Superior temporal gyrus (tissue), 1 donor: ENCODE measurements around the gene ANO1.
"Not testable (repeated sequence)": the region's sequence is repeated elsewhere in the genome, so short reads cannot be mapped to it uniquely, and the experiment has no call there.

Source experiments
- DNase-seq: peaks from one replicate; pipeline ENCODE4 v3.0.0-alpha.2; 2016; ENCODE audit errors: extremely low spot score

Gene ANO1

DNA sequence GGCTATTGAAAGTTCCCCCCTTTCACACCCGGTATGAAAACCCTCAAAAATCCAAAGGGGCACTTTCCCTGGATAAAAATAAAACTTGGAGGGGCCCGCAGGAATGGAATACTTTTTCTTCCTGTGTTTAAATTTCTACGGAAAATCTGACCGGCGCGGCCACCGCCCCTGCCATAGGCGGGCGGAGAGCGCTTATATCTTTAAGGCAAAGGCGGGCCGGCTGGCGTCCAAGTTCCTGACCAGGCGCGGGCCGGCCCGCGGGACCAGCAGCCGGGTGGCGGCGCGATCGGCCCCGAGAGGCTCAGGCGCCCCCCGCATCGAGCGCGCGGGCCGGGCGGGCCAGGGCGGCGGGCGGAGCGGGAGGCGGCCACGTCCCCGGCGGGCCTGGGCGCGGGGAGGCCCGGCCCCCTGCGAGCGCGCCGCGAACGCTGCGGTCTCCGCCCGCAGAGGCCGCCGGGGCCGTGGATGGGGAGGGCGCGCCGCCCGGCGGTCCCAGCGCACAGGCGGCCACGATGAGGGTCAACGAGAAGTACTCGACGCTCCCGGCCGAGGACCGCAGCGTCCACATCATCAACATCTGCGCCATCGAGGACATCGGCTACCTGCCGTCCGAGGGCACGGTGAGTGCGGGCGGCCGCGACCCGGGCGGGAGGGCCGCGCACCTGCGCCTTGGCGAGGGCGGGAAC is at the start of gene ANO1:
Gene ANO1, plus strand, starts transcription at position 223 of the 686 bp plus-strand sequence. Its CDS starts 290 bp downstream, at position 513.
- DNase-seq: no peak

DNA sequence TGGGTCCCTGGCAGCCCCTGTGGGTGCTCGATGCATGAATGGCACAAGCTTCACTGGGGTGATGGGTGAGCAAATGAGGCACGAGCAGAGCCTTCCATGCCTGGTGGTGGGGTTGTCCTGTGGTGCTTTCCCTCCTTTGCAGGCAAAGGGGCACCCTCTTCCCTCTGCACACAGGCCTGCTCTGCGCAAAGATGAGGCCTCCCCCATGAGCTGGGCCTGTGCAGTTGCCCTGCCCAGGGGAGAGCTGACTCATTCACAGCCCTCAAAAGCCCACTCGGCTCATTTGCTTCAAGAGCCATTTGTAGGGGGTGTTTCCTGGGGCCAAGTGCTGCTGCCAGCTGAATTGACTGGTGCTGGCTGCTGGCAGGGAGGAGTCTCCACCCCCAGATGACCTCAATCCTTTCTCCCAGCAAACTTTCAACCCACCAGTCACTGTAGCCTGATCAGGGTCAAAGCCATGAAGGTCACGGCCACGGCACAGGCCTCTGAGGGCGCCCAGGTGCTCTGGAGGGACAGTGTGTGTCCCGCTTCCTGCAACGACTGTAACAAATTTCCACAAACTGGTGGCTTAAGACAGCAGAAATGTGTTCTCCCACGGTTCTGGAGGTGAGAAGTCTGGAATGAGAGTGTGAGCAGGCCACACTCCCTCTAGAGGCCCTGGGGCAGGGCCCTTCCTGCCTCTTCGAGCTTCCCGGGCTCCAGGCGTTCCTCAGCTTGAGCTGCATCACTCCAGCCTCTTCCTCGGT is 48.8 kb upstream of the ANO1 start:
- DNase-seq: no peak

DNA sequence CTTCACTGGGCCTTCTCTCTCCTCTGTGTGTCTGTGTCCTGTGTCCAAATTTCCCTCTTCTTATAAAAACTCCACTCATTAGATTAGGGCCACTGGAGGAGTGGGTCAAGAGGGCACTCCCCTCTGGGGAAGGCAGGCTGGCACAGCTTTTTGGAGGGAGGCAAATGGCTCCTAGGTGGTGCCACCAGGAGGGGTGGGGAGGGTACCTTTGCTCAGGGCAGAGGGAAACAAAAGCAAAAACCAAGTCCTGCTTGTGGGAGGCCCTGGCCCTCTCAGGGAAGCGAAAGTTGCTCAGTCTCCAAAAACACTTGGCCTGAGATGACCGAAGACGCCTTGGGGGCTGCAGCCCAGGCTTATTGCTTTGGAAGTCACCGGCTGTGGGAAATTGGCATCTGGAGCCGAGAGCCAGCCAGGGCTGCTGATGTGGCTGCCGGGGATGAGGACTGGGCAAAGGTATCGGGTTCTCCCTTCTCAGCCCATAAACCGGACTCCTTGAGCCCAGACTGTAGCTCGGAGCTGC is 48.2 kb upstream of the ANO1 start:
- no peak for DNase-seq

DNA sequence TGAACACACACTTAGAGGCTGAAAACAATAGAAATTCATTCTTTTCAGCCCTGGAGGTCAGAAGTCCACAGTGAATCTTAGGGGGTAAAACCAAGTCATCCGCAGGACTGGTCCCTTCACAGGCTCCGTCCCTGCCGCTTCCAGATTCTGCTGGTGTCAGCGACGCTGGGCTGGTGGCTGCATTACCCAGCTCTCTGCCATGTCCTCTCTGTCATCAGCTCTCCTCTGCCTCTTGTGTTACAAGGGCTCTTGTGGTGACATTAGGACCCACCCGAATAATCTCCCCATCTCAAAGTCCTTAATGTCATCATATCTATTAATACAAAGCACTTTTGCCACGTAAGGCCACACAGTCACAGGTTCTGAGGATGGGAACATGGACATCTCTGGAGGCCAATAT is 47.7 kb upstream of the ANO1 start:
- no peak for DNase-seq

DNA sequence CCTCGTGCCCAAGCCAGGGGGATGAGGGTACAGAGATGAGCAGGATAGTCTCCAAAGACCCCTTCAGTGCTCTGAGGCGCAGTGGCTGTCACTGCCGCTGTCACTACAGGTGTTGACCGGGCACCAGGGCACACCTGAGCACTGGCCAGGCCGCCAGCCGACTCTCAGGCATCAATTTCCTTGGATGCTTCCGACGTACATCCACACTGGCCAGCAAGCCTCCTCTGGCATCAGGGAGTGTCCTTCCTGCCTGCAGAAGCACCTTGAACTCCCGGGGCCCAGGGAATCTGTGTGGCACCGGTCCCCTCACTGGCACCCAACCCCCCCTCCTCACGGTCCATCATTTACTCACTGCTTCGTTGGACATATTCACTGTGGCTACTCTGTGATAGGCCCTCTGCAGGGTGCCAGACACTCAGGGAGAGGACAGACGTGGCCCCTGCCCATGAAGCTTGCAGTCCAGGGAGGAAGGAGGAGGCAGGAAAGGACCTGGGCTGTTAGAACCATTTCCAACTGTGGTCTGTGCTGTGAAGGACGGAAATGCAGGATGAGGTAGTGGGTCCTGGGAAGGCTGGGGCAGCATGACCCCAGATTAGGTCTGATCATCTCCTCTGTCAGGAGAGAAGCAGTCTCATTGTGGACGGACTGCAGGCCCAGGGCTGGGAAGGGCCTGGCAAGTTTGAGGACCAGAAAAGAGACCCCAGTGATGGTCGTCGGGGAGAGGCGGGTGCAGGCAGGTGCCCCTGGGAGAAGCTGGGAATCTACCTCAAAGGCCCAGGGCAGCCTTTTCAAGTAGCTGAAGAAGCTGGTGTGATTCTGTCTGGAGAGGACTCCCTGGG is 46.3 kb upstream of the ANO1 start:
- no peak for DNase-seq

DNA sequence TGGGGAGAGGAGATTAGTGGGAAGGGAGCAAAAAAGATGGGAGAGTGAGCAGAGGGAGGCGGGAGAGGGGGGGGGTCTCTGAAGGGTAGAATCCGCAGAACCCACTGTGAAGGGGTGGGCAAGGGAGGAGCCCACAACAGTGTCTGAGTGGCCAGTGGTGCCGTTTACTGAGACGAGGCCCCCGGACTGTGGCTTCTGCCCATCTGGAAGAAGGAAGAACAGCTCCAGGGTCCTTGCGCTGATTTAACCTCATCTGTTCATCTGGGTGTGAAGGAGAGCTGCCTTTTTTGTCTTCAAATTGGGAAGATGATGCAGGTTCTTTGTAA is 45.7 kb upstream of the ANO1 start:
- DNase-seq: no peak

DNA sequence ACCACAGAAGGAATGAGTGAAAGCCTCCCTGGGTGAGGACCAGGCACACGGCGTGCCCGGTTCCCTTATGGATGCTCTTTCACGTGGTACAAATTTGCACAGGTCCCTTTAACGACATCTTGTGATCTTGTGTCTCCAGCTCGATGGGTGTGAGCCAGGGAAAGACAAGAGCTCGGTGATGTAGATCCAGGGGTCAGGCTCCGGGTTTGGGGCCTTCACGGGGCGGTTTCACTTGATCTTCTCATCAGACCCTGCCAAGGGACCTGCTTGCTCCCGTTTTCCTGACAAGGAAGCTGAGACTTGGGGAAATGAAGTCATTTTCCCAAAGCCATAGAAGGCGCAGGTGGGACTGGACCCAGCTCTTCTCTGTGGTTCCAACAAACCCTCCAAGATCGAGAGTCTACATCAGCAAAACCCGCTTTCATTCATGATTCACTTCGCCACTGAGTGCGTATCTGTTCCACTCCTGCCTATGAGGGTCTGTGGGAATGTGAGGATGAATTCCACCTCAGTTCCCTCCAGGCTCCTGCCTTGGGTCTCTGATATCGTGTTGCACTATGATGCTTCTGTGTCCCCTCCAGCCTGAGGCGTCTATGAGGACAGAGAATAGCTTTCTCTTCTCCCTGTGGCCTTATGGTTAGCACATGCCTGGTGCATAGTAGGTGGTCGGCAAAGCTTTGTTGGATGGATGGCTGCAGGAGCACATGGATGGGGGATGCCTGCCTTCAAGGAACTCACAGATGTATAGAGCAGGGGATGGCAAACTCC is 45.0 kb upstream of the ANO1 start:
- DNase-seq: no peak

DNA sequence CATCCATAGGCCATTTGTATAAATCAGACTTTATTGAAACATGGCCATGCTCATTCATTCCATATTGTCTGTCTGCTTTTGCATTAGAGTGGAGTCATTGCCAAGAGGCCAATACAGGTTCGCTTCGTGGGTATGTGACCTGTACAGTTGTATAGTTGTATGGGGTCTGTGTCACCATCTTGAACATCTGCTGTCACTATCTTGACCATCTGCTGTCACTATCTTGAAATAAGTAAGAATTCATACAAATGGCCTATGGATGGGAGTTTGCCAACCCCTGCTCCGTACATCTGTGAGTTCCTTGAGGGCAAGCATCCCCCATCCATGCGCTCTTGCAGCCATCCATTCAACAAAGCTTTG is 44.4 kb upstream of the ANO1 start:
- DNase-seq: no peak

DNA sequence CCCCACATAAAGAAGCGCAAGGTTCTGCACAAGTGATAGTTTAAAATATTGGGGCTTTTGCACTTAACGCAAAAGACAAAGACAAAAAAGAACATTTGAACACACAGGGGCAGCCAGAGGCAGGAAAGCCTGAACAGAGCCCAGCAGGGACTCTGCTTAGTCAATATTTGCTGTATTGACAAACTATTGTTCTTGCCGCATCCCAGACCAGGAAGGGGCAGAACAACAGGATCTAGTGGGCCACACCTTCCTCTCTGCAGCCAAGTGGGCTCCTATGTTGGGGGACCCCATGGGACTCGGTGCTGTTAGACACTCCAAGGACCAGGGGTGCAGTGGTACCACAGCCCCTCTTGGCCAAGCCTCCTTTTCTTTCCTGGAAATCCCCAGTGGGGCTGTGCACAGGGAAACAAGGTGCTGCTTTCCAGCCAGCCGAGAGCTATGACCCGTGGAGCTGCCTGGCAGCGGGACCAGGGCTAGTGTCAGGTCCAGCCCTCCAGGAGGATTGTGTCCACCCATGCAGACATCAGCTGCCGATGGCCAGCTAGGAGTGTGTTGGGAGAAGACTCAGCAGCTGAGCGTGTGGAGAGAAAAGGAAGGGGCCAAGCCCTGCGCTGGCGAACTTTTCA is 43.3 kb upstream of the ANO1 start:
- no peak for DNase-seq

DNA sequence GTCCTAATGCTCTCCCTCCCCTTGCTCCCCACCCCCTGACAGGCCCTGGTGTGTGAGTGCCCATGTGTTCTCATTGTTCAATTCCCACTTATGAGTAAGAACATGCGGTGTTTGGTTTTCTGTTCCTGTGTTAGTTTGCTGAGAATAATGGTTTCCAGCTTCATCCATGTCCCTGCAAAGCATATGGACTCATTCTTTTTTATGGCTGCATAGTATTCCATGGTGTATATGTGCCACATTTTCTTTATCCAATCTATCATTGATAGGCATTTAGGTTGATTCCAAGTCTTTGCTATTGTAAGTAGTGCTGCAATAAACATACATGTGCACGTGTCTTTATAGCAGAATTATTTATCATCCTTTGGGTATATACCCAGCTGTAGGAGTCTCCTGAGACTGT is 42.5 kb upstream of the ANO1 start:
- DNase-seq: not testable (repeated sequence)

DNA sequence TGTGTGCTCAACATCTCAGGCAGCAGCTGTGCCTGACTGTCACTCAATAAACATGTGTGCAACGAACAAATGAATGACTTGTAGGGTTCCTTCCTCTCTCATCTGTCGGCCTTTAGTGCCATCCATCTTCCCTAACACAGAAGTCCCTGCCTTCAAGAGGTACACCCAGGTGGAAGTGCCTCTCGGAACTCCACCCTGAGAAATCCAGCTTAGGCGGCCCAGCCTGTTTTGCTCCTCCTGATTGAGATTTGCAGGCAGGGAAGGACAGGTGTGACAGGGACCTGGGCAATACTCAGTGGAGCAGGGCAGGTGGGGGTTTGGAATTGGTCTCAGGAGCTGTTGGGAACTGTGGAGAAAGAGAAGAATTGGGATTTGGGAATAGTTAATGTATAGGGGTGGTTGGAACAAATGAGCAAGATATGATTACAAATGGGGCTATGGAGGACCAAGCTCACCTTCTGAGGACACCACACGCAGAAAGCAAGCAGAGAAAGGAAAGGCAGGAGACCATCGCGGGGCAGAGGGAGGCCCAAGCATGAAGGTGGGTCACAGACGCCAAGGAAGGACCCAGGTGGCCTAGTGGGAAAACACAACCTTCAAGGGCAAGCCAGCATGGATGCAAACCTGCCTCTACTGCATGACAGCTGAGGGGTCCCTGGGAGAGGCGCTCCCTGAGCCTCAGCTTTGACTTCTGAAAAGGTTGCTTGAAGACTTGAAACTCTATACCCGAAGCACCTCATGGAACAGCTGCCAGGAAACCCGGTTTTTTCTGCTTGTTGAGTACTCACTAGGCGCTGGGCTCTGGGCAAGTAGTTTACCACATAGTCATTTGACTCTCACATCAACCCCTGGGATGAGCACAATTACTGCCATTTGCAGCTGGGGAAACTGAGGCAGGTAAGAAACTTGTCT is 40.9 kb upstream of the ANO1 start:
- DNase-seq: no peak

DNA sequence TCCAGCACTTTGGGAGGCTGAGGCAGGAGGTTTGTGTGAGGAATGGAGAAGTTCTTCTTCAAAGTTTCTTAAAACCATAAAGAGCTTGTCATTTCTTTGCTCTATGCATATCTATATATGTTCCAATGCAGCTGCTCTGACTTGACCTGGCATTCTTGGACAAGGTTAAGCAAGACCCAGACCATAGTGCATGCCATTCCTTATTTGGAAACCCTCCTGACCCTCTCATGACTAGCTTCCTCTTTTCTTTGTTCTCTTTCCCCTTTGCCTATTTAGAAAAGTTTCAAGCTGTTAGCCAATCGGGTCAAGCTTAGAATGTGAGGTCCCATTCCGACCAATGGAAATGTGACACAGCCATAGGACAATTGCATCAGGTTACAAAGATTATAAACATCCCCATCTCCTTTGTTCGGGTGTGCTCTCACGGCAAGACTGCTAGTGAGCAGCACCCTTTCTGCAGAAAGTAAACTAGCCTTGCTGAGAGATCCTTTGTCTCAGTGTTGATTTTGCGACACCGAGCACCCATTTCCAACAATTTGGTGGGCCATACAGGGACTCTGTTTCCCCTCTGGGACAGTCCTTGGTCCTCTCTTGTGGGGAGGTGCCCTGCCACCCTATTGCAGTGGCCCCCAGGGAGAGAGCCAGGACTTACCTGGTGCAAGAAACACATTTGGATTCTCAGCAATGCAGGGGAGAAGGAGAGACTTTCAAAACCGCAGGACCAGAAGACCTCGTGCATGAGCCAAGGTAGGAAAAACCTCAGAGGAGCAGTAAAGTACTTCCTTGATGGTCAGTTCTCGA is 39.9 kb upstream of the ANO1 start:
- DNase-seq: no peak

DNA sequence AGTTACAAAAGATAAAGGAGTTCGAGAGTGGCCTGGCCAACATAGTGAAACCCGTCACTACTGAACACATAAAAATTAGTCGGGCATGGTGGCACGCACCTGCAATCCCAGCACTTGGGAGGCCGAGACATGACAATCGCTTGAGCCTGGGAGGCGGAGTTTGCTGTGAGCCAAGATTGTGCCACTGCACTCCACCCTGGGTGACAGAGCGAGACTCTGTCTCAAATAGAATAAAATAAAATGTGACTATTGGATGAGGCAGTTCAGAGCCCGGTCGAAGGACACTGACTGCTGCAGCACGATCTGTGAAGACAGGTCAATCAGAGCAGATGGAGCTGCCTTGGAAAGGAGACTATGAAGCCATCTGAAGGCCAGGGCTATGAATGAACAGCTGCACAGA is 37.7 kb upstream of the ANO1 start:
- DNase-seq: no peak

DNA sequence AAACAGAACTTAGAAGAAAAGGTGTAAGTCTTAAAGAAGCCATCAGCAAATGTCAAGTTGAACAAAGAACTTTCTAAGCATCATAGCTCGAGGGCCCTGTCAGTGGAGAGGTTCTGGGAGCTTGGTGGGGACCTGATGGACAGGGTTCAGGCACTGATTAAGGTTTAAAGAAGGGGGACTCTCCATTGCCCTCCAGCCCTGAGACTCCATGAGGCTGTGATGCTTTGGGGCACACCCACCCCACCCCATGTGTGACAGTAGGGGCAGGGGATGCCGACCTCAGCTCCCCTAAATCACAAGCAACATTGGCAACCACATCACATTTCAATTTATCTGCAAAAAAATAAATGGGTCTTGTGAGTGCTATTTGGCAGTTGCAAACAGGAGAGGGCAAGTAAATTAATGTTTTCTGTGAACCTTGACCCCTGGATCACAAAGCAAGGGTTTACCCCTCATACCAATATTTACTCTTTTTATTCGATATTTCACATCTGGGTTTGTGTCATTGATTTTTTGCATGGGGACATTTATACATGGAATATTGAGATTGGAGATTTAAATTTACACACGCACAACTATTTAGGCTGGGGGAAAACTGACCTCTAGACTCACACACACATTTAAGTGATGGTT is 37.1 kb upstream of the ANO1 start:
- DNase-seq: no peak

DNA sequence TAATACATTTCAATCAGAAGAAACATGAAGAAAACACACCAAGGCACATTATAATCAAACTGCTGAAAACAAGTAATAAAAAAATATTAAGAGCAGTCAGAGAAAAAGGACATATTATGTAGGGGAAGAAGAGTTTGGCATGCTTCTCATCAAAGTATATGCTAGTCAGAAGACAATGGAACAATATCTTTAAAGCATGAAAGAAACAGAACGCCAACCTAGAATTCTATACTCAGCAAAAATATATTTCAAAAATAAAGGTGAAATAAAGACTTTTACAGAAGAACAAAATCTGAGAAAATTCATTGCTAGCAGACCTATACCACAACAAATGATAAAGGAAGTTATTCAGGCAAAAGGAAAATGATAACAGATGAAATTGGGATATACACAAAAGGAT is 34.6 kb upstream of the ANO1 start:
- DNase-seq: no peak

DNA sequence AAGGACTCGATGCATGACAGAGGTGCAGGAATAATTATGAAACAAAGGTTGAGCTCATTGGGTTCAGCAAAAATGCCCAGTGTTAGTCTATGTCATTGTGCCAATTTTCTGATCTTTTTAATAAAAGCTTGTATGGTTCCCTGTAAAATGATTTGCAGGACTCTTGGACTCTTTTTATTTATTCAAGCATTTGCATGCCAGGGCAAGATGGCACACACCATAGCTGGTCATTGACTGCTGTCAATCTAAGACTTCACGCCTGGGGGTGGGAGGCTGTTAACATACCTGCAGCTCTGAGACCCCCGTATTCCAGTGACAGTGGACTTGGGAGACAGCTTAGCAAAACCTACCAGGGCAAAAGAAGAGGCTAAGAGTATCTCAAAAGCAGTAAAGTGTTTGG is 32.0 kb upstream of the ANO1 start:
- no peak for DNase-seq

DNA sequence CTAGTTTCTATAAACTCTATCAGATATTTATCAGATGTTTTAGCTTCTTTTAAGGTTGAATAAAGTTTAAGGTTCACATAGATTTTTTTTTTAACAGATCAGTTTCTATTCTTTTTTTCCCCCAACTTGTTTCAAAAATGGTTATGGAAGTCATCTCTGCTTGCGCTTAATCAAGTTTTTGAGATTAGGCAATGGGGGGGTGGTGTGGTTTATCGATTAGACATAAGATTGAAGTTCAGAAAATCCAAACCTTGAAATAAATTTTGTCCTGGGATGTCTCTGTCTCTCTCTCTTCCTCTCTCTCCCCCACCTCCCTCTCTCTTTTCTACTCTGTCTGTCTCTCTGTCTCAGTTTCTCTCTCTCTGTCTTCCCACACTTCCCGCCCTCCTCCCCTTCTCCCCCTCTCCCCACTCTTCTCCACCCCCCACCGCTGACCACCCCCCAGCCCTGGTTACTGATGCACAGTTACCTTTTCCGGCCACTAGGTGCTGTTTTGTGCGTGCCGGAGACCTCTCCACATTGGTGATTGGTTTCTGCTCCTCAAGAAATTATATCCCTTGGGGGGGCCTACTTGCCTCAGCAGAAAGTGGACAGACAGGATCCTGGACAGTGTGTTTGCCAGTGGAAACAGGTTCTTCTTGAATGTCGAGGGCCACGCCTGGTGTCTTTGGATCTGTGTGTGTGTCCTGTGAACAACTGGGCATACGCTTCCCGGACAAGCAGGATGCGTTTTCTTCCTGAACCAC is 29.7 kb upstream of the ANO1 start:
- no peak for DNase-seq

DNA sequence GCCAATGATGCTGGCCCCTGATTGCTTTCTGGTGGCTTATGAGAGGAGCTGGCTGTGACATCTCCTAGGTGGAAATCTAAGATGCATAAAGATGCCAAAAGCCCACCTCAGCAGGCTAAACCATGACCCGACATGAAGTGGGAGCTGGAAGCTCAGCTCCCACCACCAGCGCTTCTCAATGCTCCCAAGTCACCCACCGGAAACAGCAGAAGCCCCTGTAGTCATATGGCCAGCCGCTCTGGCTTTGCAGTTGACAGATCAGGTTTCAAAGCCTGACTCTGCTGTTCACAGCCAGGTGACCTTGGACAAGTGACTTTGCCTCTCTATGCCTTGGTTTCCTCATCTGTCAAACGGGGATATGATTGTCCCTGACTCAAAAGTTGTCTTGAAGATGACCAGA is 29.1 kb upstream of the ANO1 start:
- no peak for DNase-seq
